ENCODE measurements around the gene HLA-DQB2.

- TF ChIP-seq CTCF (conservative IDR thresholded peaks at IDR 0.05; ENCODE audit: low read length) (no peak), EZH2phosphoT487 (IDR thresholded peaks at IDR 0.05; ENCODE audit: borderline replicate concordance, low read depth, low read length) (no peak)
These were observed 35.8 kb upstream of the HLA-DQB2 start for GRCh38 chr6:32799168-32799567.
